GM23338 (cell line): ENCODE data around the gene CORO7.

Source experiments
- CREB1 ChIP-seq: fragments of 250-450 bp; sonication (Bioruptor Pico); IDR thresholded peaks from 2 replicates; pipeline ENCODE4 v1.5.0; 2020; ENCODE audit warnings: low read depth, mild to moderate bottlenecking, moderate library complexity
- EZH2 ChIP-seq: fragments of 200-600 bp; sonication (generic); IDR thresholded peaks from one replicate; pipeline ENCODE4 v1.8.0; 2017; ENCODE audit warnings: antibody characterized with exemption, mild to moderate bottlenecking, low read depth; ENCODE audit not compliant: unreplicated experiment
- JUNB ChIP-seq: IDR thresholded peaks from one replicate; pipeline ENCODE4 v1.6.1; 2016; ENCODE audit warnings: antibody characterized with exemption; ENCODE audit not compliant: unreplicated experiment
- POLR2AphosphoS5 ChIP-seq: IDR thresholded peaks from 2 replicates; pipeline ENCODE4 v1.6.1; 2016; ENCODE audit warnings: antibody characterized with exemption, low read depth
- REST ChIP-seq: IDR thresholded peaks from one replicate; pipeline ENCODE4 v1.6.1; 2018; ENCODE audit warnings: antibody characterized with exemption; ENCODE audit not compliant: unreplicated experiment
- TF ChIP-seq, protein P1 (sequence below), 2 experiments: fragments of 200-600 bp in 1 of 2; sonication (generic) in 1 of 2; conservative IDR thresholded peaks; 2 replicates each; pipeline versions ENCODE4 v1.5.1 to v1.6.1; 2016 to 2017; ENCODE audit warnings: antibody characterized with exemption in 2 of 2, low read depth in 2 of 2, mild to moderate bottlenecking in 2 of 2, moderate library complexity in 1 of 2

GRCh38 chr16:4325253-4325758 lies 91.1 kb downstream of the CORO7 start:
- TF ChIP-seq, protein P1, sequence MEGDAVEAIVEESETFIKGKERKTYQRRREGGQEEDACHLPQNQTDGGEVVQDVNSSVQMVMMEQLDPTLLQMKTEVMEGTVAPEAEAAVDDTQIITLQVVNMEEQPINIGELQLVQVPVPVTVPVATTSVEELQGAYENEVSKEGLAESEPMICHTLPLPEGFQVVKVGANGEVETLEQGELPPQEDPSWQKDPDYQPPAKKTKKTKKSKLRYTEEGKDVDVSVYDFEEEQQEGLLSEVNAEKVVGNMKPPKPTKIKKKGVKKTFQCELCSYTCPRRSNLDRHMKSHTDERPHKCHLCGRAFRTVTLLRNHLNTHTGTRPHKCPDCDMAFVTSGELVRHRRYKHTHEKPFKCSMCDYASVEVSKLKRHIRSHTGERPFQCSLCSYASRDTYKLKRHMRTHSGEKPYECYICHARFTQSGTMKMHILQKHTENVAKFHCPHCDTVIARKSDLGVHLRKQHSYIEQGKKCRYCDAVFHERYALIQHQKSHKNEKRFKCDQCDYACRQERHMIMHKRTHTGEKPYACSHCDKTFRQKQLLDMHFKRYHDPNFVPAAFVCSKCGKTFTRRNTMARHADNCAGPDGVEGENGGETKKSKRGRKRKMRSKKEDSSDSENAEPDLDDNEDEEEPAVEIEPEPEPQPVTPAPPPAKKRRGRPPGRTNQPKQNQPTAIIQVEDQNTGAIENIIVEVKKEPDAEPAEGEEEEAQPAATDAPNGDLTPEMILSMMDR (conservative IDR thresholded peaks at IDR 0.05; ENCODE audit: low read depth in 2 of 2) = no peak
- no peak for TF ChIP-seq POLR2AphosphoS5
- no peak for TF ChIP-seq JUNB
- TF ChIP-seq REST = no peak
- no peak for TF ChIP-seq CREB1 (CRISPR knock-in tag)
- TF ChIP-seq EZH2 = no peak
